PC-3 (cell line): ENCODE results near the gene CANX.

Experiments used
- CTCF ChIP-seq: fragments of 300-600 bp; sonication (generic); conservative IDR thresholded peaks from 2 replicates; pipeline ENCODE4 v1.5.1; 2017; ENCODE audit warnings: antibody characterized with exemption, low read depth, mild to moderate bottlenecking, low read length
- EZH2 ChIP-seq: fragments of 300-600 bp; sonication (generic); IDR thresholded peaks from one replicate; pipeline ENCODE4 v1.6.1; 2017; ENCODE audit warnings: antibody characterized with exemption, mild to moderate bottlenecking, low read length; ENCODE audit not compliant: unreplicated experiment
- EZH2phosphoT487 ChIP-seq: fragments of 300-600 bp; sonication (generic); IDR thresholded peaks from 2 replicates; pipeline ENCODE4 v1.6.1; 2018; ENCODE audit warnings: mild to moderate bottlenecking, antibody characterized with exemption, low read length, borderline replicate concordance

- TF ChIP-seq CTCF, result no peak
- TF ChIP-seq EZH2, result no peak
- no peak for TF ChIP-seq EZH2phosphoT487
Measured at GRCh38 chr5:179777456-179777855, 78.7 kb downstream of the CANX start.
